OCI-LY1 (cell line): ENCODE measurements around the gene FAM53B.

Source experiments
- H2AFZ ChIP-seq: fragments of 200-600 bp; sonication (generic), shearing (Covaris generic); 2 replicates; pipeline ENCODE4 v1.6.0; 2014; ENCODE audit warnings: antibody characterized with exemption, mild to moderate bottlenecking, low read length
- H3F3A ChIP-seq: fragments of 200-600 bp; sonication (generic), shearing (Covaris generic); 2 replicates; pipeline ENCODE4 v1.6.0; 2014; ENCODE audit warnings: mild to moderate bottlenecking, antibody characterized with exemption, low read length, moderate library complexity; ENCODE audit not compliant: insufficient read depth
- H3K27ac ChIP-seq: fragments of 200-600 bp; sonication (generic); 2 replicates; pipeline ENCODE4 v1.5.1; 2014; ENCODE audit warnings: low read length, mixed run types, mild to moderate bottlenecking, low read depth; ENCODE audit not compliant: poor library complexity, severe bottlenecking
- H3K27me3 ChIP-seq: fragments of 200-600 bp; sonication (generic); 2 replicates; pipeline ENCODE4 v1.6.0; 2014; ENCODE audit warnings: antibody characterized with exemption, mild to moderate bottlenecking, low read length, moderate library complexity; ENCODE audit not compliant: insufficient read depth
- H3K36me3 ChIP-seq: fragments of 200-600 bp; sonication (generic); 2 replicates; pipeline ENCODE4 v1.6.1; 2014; ENCODE audit warnings: mild to moderate bottlenecking, antibody characterized with exemption, low read length, moderate library complexity, mixed read lengths; ENCODE audit not compliant: insufficient read depth
- H3K4me1 ChIP-seq: fragments of 200-600 bp; sonication (generic); 2 replicates; pipeline ENCODE4 v1.5.1; 2014; ENCODE audit warnings: mild to moderate bottlenecking, low read length, moderate library complexity; ENCODE audit not compliant: insufficient read depth, severe bottlenecking
- H3K4me2 ChIP-seq: fragments of 200-600 bp; sonication (generic), shearing (Covaris generic); 2 replicates; pipeline ENCODE4 v1.6.1; 2014; ENCODE audit warnings: low read length
- H3K4me3 ChIP-seq: fragments of 200-600 bp; sonication (generic); 2 replicates; pipeline ENCODE4 v1.5.1; 2014; ENCODE audit warnings: low read length, low read depth, mild to moderate bottlenecking, mixed read lengths; ENCODE audit not compliant: poor library complexity, severe bottlenecking
- H3K79me2 ChIP-seq: fragments of 200-600 bp; shearing (Covaris generic); 2 replicates; pipeline ENCODE4 v1.6.1; 2016; ENCODE audit warnings: mixed run types, low read length, mixed read lengths; ENCODE audit not compliant: insufficient read depth
- H3K9ac ChIP-seq: fragments of 200-600 bp; sonication (generic), shearing (Covaris generic); 2 replicates; pipeline ENCODE4 v1.6.1; 2014; ENCODE audit warnings: mild to moderate bottlenecking, low read length, mixed read lengths
- H3K9me2 ChIP-seq: fragments of 200-600 bp; sonication (generic), shearing (Covaris generic); 2 replicates; pipeline ENCODE4 v1.6.1; 2014; ENCODE audit warnings: low read depth, mild to moderate bottlenecking, low read length, mixed read lengths
- H3K9me3 ChIP-seq: fragments of 200-600 bp; shearing (Covaris generic); 2 replicates; pipeline ENCODE4 v1.6.1; 2014; ENCODE audit warnings: low read length, mixed read lengths
- H4K20me1 ChIP-seq: fragments of 200-600 bp; sonication (generic), shearing (Covaris generic); 2 replicates; pipeline ENCODE4 v1.6.0; 2016; ENCODE audit warnings: mild to moderate bottlenecking, low read length; ENCODE audit not compliant: insufficient read depth
- CTCF ChIP-seq: fragments of 200-600 bp; sonication (generic), shearing (Covaris generic); IDR thresholded peaks from 2 replicates; pipeline ENCODE4 v1.5.1; 2017; ENCODE audit warnings: mild to moderate bottlenecking, antibody characterized with exemption, low read length, moderate library complexity, mixed read lengths
- EZH2 ChIP-seq: fragments of 200-600 bp; sonication (generic), shearing (Covaris generic); IDR thresholded peaks from 2 replicates; pipeline ENCODE4 v1.8.0; 2017; ENCODE audit warnings: borderline replicate concordance, mixed run types, mild to moderate bottlenecking, antibody characterized with exemption, low read length, moderate library complexity, mixed read lengths

Gene FAM53B

GRCh38 chr10:124745252-124745651, 1.1 kb upstream of the FAM53B start:
- no peak for TF ChIP-seq CTCF
- no peak for TF ChIP-seq EZH2
- H3K79me2 ChIP-seq = peaks cover 7% of the 10 kb centered on the region; the same call in 1 of the 2 replicates
- peak overlapping the region; percentile 34; the same call in 1 of the 2 replicates for H3K4me2 ChIP-seq
- no peak overlapping the region for H2AFZ ChIP-seq
- no peaks in the 10 kb centered on the region for H3K9me3 ChIP-seq
- peak overlapping the region; percentile 57; the same call in 1 of the 2 replicates for H3K9ac ChIP-seq
- peaks cover 37% of the 10 kb centered on the region for H3K4me1 ChIP-seq
- H3K9me2 ChIP-seq = no peaks in the 10 kb centered on the region
- peaks cover 10% of the 10 kb centered on the region; the same call in 1 of the 2 replicates for H3K36me3 ChIP-seq
- H3K27ac ChIP-seq = peak overlapping the region; percentile 2
- no peaks in the 10 kb centered on the region; the same call in 1 of the 2 replicates for H3F3A ChIP-seq
- no peaks in the 10 kb centered on the region for H3K27me3 ChIP-seq
- H4K20me1 ChIP-seq = no peaks in the 10 kb centered on the region
- H3K4me3 ChIP-seq = no peak overlapping the region

GRCh38 chr10:124743191-124744101, 732 bp downstream of the FAM53B start:
- H3K79me2 ChIP-seq = peaks cover 25% of the 10 kb centered on the region
- H3K9ac ChIP-seq = peak overlapping the region; percentile 84
- H2AFZ ChIP-seq = no peak overlapping the region
- no peaks in the 10 kb centered on the region for H3K27me3 ChIP-seq
- H3K4me3 ChIP-seq = peak overlapping the region; percentile 89
- H3K4me1 ChIP-seq = peaks cover 55% of the 10 kb centered on the region
- peak overlapping the region; percentile 76 for H3K4me2 ChIP-seq
- no peaks in the 10 kb centered on the region for H3K9me2 ChIP-seq
- no peak for TF ChIP-seq EZH2
- no peak for TF ChIP-seq CTCF
- peaks cover 10% of the 10 kb centered on the region; the same call in 1 of the 2 replicates for H3K36me3 ChIP-seq
- no peaks in the 10 kb centered on the region for H4K20me1 ChIP-seq
- peak overlapping the region; percentile 86 for H3K27ac ChIP-seq
- H3K9me3 ChIP-seq = no peaks in the 10 kb centered on the region
- no peaks in the 10 kb centered on the region; the same call in 1 of the 2 replicates for H3F3A ChIP-seq

GRCh38 chr10:124742413-124743190, 1.6 kb downstream of the FAM53B start:
- Histone ChIP-seq H3F3A (no peaks in the 10 kb centered on the region; the same call in 1 of the 2 replicates), H4K20me1 (no peaks in the 10 kb centered on the region)

More at GRCh38 chr10:124742413-124743190, 1.6 kb downstream of the FAM53B start:
- no peak overlapping the region for H2AFZ ChIP-seq
- H3K4me2 ChIP-seq = peak overlapping the region; percentile 76
- H3K79me2 ChIP-seq = peaks cover 33% of the 10 kb centered on the region
- no peaks in the 10 kb centered on the region for H3K9me3 ChIP-seq
- peaks cover 63% of the 10 kb centered on the region for H3K4me1 ChIP-seq
- H3K9ac ChIP-seq = peak overlapping the region; percentile 84
- peaks cover 4% of the 10 kb centered on the region; the same call in 1 of the 2 replicates for H3K36me3 ChIP-seq
- no peaks in the 10 kb centered on the region for H3K9me2 ChIP-seq
- peak overlapping the region; percentile 89 for H3K4me3 ChIP-seq
- H3K27me3 ChIP-seq = no peaks in the 10 kb centered on the region
- TF ChIP-seq EZH2 (no peak), CTCF (peak; percentile 17; the same call in 1 of the 2 replicates)
- H3K27ac ChIP-seq = peak overlapping the region; percentile 86
